ENCODE results near the gene ZBTB16. TPM values are rescaled to one million over a fixed set of nuclear protein-coding genes. Genes with fewer than 3 reads are reported as not detected.

The ZBTB16 gene
- polyA plus RNA-seq, 1 donor, result 2.8 TPM

- no peak for DNase-seq
- Histone ChIP-seq H3K4me1 (ENCODE audit: control insufficient read depth, insufficient read depth, low read length) (peaks cover 4% of the 10 kb centered on the region), H3K36me3 (ENCODE audit: control insufficient read depth, insufficient read depth, low read length) (no peaks in the 10 kb centered on the region), H3K9me3 (ENCODE audit: control insufficient read depth, low read depth, low read length) (no peaks in the 10 kb centered on the region), H3K4me3 (ENCODE audit: low read length) (no peak overlapping the region), H3K27ac (ENCODE audit: low read length) (no peak overlapping the region), H3K27me3 (ENCODE audit: control insufficient read depth, insufficient read depth, low read length) (peaks cover 2% of the 10 kb centered on the region)
- WGBS (ENCODE audit: insufficient coverage, low lambda C conversion rate), result 25% methylated on average over 2 of the region's 4 CpGs
These were observed 232.6 kb downstream of the ZBTB16 start for GRCh38 chr11:114291842-114292680.

GRCh38 chr11:114293201-114293711, 233.7 kb downstream of the ZBTB16 start:
- peaks cover 3% of the 10 kb centered on the region for H3K27me3 ChIP-seq (ENCODE audit: control insufficient read depth, insufficient read depth, low read length)
- no peaks in the 10 kb centered on the region for H3K36me3 ChIP-seq (ENCODE audit: control insufficient read depth, insufficient read depth, low read length)
- H3K9me3 ChIP-seq (ENCODE audit: control insufficient read depth, low read depth, low read length), result no peaks in the 10 kb centered on the region
- H3K4me3 ChIP-seq (ENCODE audit: low read length), result no peak overlapping the region
- H3K27ac ChIP-seq (ENCODE audit: low read length), result no peak overlapping the region
- 83% methylated on average over 1 of the region's 1 CpG for WGBS (ENCODE audit: insufficient coverage, low lambda C conversion rate)
- H3K4me1 ChIP-seq (ENCODE audit: control insufficient read depth, insufficient read depth, low read length), result peaks cover 4% of the 10 kb centered on the region
- DNase-seq, result no peak

- no CpG with 5 or more reads among the region's 11 CpGs for WGBS (ENCODE audit: insufficient coverage, low lambda C conversion rate)
- no peak for DNase-seq
- no peaks in the 10 kb centered on the region for H3K9me3 ChIP-seq (ENCODE audit: control insufficient read depth, low read depth, low read length)
- no peak within 1 kb of the TSS for H3K4me3 ChIP-seq (ENCODE audit: low read length)
- H3K27ac ChIP-seq (ENCODE audit: low read length), result no peak within 1 kb of the TSS
- peaks cover 5% of the 10 kb centered on the region for H3K27me3 ChIP-seq (ENCODE audit: control insufficient read depth, insufficient read depth, low read length)
- H3K4me1 ChIP-seq (ENCODE audit: control insufficient read depth, insufficient read depth, low read length), result peaks cover 4% of the 10 kb centered on the region
- no peaks in the 10 kb centered on the region for H3K36me3 ChIP-seq (ENCODE audit: control insufficient read depth, insufficient read depth, low read length)
These were observed 236.4 kb downstream of the ZBTB16 start, which contains the start of gene NNMT for GRCh38 chr11:114295676-114296604. NNMT (plus strand) TSS chr11:114296399; CDS start chr11:114296557, 158 bp downstream.

- DNase-seq, result no peak
- Histone ChIP-seq H3K9me3 (ENCODE audit: control insufficient read depth, low read depth, low read length) (no peaks in the 10 kb centered on the region), H3K27ac (ENCODE audit: low read length) (no peak overlapping the region), H3K36me3 (ENCODE audit: control insufficient read depth, insufficient read depth, low read length) (no peaks in the 10 kb centered on the region), H3K4me3 (ENCODE audit: low read length) (no peak overlapping the region), H3K4me1 (ENCODE audit: control insufficient read depth, insufficient read depth, low read length) (peaks cover 4% of the 10 kb centered on the region), H3K27me3 (ENCODE audit: control insufficient read depth, insufficient read depth, low read length) (peaks cover 5% of the 10 kb centered on the region)
- WGBS (ENCODE audit: insufficient coverage, low lambda C conversion rate), result no CpG with 5 or more reads among the region's 7 CpGs
These were observed 237.3 kb downstream of the ZBTB16 start for GRCh38 chr11:114296605-114297372.

GRCh38 chr11:114297806-114298709, 238.5 kb downstream of the ZBTB16 start:
- DNase-seq, result no peak
- 100% methylated on average over 2 of the region's 8 CpGs for WGBS (ENCODE audit: insufficient coverage, low lambda C conversion rate)
- Histone ChIP-seq H3K36me3 (ENCODE audit: control insufficient read depth, insufficient read depth, low read length) (no peaks in the 10 kb centered on the region), H3K9me3 (ENCODE audit: control insufficient read depth, low read depth, low read length) (no peaks in the 10 kb centered on the region), H3K27me3 (ENCODE audit: control insufficient read depth, insufficient read depth, low read length) (peaks cover 5% of the 10 kb centered on the region), H3K4me3 (ENCODE audit: low read length) (no peak overlapping the region), H3K27ac (ENCODE audit: low read length) (no peak overlapping the region), H3K4me1 (ENCODE audit: control insufficient read depth, insufficient read depth, low read length) (peaks cover 4% of the 10 kb centered on the region)

GRCh38 chr11:114298710-114299109, 239.2 kb downstream of the ZBTB16 start:
- Histone ChIP-seq H3K36me3 (ENCODE audit: control insufficient read depth, insufficient read depth, low read length) (no peaks in the 10 kb centered on the region), H3K4me3 (ENCODE audit: low read length) (no peak overlapping the region), H3K27ac (ENCODE audit: low read length) (no peak overlapping the region), H3K27me3 (ENCODE audit: control insufficient read depth, insufficient read depth, low read length) (peaks cover 5% of the 10 kb centered on the region), H3K9me3 (ENCODE audit: control insufficient read depth, low read depth, low read length) (no peaks in the 10 kb centered on the region), H3K4me1 (ENCODE audit: control insufficient read depth, insufficient read depth, low read length) (peaks cover 6% of the 10 kb centered on the region)
- 72% methylated on average over 2 of the region's 2 CpGs for WGBS (ENCODE audit: insufficient coverage, low lambda C conversion rate)
- DNase-seq, result no peak

Other genes with a start within 250 kb of the ZBTB16 start
- 35.6 TPM for gene USP28, start 184.1 kb upstream of the ZBTB16 start, polyA plus RNA-seq
- 0.34 TPM for gene HTR3B, start 154.9 kb upstream of the ZBTB16 start, polyA plus RNA-seq
- 2.1 TPM for gene HTR3A, start 84.6 kb upstream of the ZBTB16 start, polyA plus RNA-seq
- 4.0 TPM for gene NNMT, start 236.7 kb downstream of the ZBTB16 start, polyA plus RNA-seq